HEK293 (cell line): ENCODE results near the gene SPIRE2.

Experiments used
- CTCF ChIA-PET: fragments of 350-600 bp; formaldehyde crosslinking; extraction: SDS; loops from one replicate; lab custom pipeline; 2021; ENCODE audit warnings: antibody characterized with exemption; lab: Yijun Ruan, JAX
- POLR2A ChIA-PET: fragments of 300-600 bp; formaldehyde crosslinking; extraction: SDS; loops from one replicate; lab custom pipeline; 2020; ENCODE audit warnings: antibody characterized with exemption, inconsistent platforms; lab: Yijun Ruan, JAX
- H3K27ac ChIP-seq: fragments of 200-500 bp; sonication (Bioruptor generic); 2 replicates; pipeline ENCODE4 v1.5.1; 2014; ENCODE audit warnings: low read depth, low read length, control low read depth, inconsistent platforms; ENCODE audit errors: extremely low read depth
- H3K36me3 ChIP-seq, 2 experiments: fragments of 200-500 bp in 1 of 2; sonication (Bioruptor generic) in 1 of 2; 1 replicate in 1 of 2; 2 replicates in 1 of 2; pipeline ENCODE4 v1.5.1; 2014 to 2017; ENCODE audit warnings: inconsistent platforms in 2 of 2, low read length in 2 of 2; ENCODE audit not compliant: control insufficient read depth in 2 of 2, insufficient read depth in 1 of 2
- H3K4me1 ChIP-seq: fragments of 200-500 bp; sonication (Bioruptor generic); 2 replicates; pipeline ENCODE4 v1.5.1; 2014; ENCODE audit warnings: mild to moderate bottlenecking, low read length, inconsistent platforms; ENCODE audit not compliant: control insufficient read depth, insufficient read depth
- H3K4me3 ChIP-seq: 2 replicates; pipeline ENCODE4 v1.5.1; 2011; ENCODE audit warnings: low read depth, mild to moderate bottlenecking, control low read depth, low read length, moderate library complexity
- H3K9me3 ChIP-seq: fragments of 200-500 bp; sonication (Bioruptor generic); 2 replicates; pipeline ENCODE4 v1.5.1; 2014; ENCODE audit warnings: low read depth, low read length, inconsistent platforms; ENCODE audit not compliant: control insufficient read depth, insufficient read depth
- GLIS1 ChIP-seq: fragments of 450-650 bp; formaldehyde crosslinking; IDR thresholded peaks from 2 replicates; pipeline ENCODE4 v1.5.1; 2016; ENCODE audit warnings: missing biosample characterization, missing genetic modification characterization
- HIC1 ChIP-seq: fragments of 450-650 bp; formaldehyde crosslinking; IDR thresholded peaks from 2 replicates; pipeline ENCODE4 v1.5.1; 2016; ENCODE audit warnings: missing biosample characterization, missing genetic modification characterization
- HOXA7 ChIP-seq: sonication (generic); formaldehyde crosslinking; IDR thresholded peaks from 2 replicates; pipeline ENCODE4 v1.8.1; 2022; ENCODE audit warnings: missing genetic modification reagents, borderline replicate concordance
- KLF16 ChIP-seq: fragments of 450-650 bp; formaldehyde crosslinking; IDR thresholded peaks from 2 replicates; pipeline ENCODE4 v1.5.1; 2017; ENCODE audit warnings: missing biosample characterization, missing genetic modification characterization
- OSR2 ChIP-seq: fragments of 450-650 bp; formaldehyde crosslinking; IDR thresholded peaks from 2 replicates; pipeline ENCODE4 v1.5.1; 2016; ENCODE audit warnings: missing biosample characterization, missing genetic modification characterization
- SP3 ChIP-seq: fragments of 450-650 bp; formaldehyde crosslinking; IDR thresholded peaks from 2 replicates; pipeline ENCODE4 v1.5.1; 2016; ENCODE audit warnings: missing biosample characterization, missing genetic modification characterization
- ZBTB1 ChIP-seq: fragments of 450-650 bp; formaldehyde crosslinking; IDR thresholded peaks from 2 replicates; pipeline ENCODE4 v1.5.1; 2016; ENCODE audit warnings: missing biosample characterization, missing genetic modification characterization
- ZBTB21 ChIP-seq: fragments of 450-650 bp; formaldehyde crosslinking; IDR thresholded peaks from 2 replicates; pipeline ENCODE4 v1.5.1; 2017; ENCODE audit warnings: missing biosample characterization, missing genetic modification characterization
- ZBTB8A ChIP-seq: fragments of 450-650 bp; formaldehyde crosslinking; IDR thresholded peaks from 2 replicates; pipeline ENCODE4 v1.5.1; 2016; ENCODE audit warnings: missing biosample characterization, missing genetic modification characterization
- ZFHX2 ChIP-seq: fragments of 450-650 bp; formaldehyde crosslinking; conservative IDR thresholded peaks from 2 replicates; pipeline ENCODE4 v1.5.1; 2016; ENCODE audit warnings: missing biosample characterization, missing genetic modification characterization
- ZFP3 ChIP-seq: fragments of 450-650 bp; formaldehyde crosslinking; IDR thresholded peaks from 2 replicates; pipeline ENCODE4 v1.5.1; 2016; ENCODE audit warnings: low read depth, missing biosample characterization, missing genetic modification characterization
- ZFP37 ChIP-seq: fragments of 450-650 bp; formaldehyde crosslinking; IDR thresholded peaks from 2 replicates; pipeline ENCODE4 v1.5.1; 2016; ENCODE audit warnings: missing biosample characterization, missing genetic modification characterization
- ZNF10 ChIP-seq: fragments of 450-650 bp; formaldehyde crosslinking; IDR thresholded peaks from 2 replicates; pipeline ENCODE4 v1.5.1; 2017; ENCODE audit warnings: missing biosample characterization, missing genetic modification characterization
- ZNF112 ChIP-seq: fragments of 450-650 bp; formaldehyde crosslinking; IDR thresholded peaks from 2 replicates; pipeline ENCODE4 v1.5.0; 2017; ENCODE audit warnings: missing biosample characterization, missing genetic modification characterization
- ZNF114 ChIP-seq: fragments of 450-650 bp; formaldehyde crosslinking; IDR thresholded peaks from 2 replicates; pipeline ENCODE4 v1.5.0; 2017; ENCODE audit warnings: missing biosample characterization, missing genetic modification characterization
- ZNF121 ChIP-seq: fragments of 450-650 bp; formaldehyde crosslinking; IDR thresholded peaks from 2 replicates; pipeline ENCODE4 v1.5.1; 2016; ENCODE audit warnings: missing biosample characterization, missing genetic modification characterization
- ZNF214 ChIP-seq: fragments of 450-650 bp; formaldehyde crosslinking; IDR thresholded peaks from 2 replicates; pipeline ENCODE4 v1.5.1; 2017; ENCODE audit warnings: missing biosample characterization, mild to moderate bottlenecking, missing genetic modification characterization, borderline replicate concordance
- ZNF248 ChIP-seq: fragments of 450-650 bp; formaldehyde crosslinking; IDR thresholded peaks from 2 replicates; pipeline ENCODE4 v1.5.1; 2017; ENCODE audit warnings: missing biosample characterization, missing genetic modification characterization
- ZNF292 ChIP-seq: fragments of 450-650 bp; formaldehyde crosslinking; IDR thresholded peaks from 2 replicates; pipeline ENCODE4 v1.5.1; 2016; ENCODE audit warnings: low read depth, missing biosample characterization, missing genetic modification characterization, borderline replicate concordance
- ZNF324 ChIP-seq: fragments of 450-650 bp; formaldehyde crosslinking; IDR thresholded peaks from 2 replicates; pipeline ENCODE4 v1.5.1; 2016; ENCODE audit warnings: missing biosample characterization, missing genetic modification characterization
- ZNF341 ChIP-seq: fragments of 450-650 bp; formaldehyde crosslinking; IDR thresholded peaks from 2 replicates; pipeline ENCODE4; 2016; ENCODE audit warnings: low read depth, missing biosample characterization, missing genetic modification characterization
- ZNF354C ChIP-seq: fragments of 450-650 bp; formaldehyde crosslinking; IDR thresholded peaks from 2 replicates; pipeline ENCODE4 v1.5.1; 2016; ENCODE audit warnings: missing biosample characterization, missing genetic modification characterization, low read depth, borderline replicate concordance
- ZNF362 ChIP-seq: fragments of 450-650 bp; formaldehyde crosslinking; IDR thresholded peaks from 2 replicates; pipeline ENCODE4 v1.5.1; 2016; ENCODE audit warnings: missing biosample characterization, missing genetic modification characterization
- ZNF366 ChIP-seq: fragments of 450-650 bp; formaldehyde crosslinking; conservative IDR thresholded peaks from 2 replicates; pipeline ENCODE4 v1.5.1; 2016; ENCODE audit warnings: missing biosample characterization, missing genetic modification characterization
- ZNF37A ChIP-seq: fragments of 450-650 bp; IDR thresholded peaks from 2 replicates; pipeline ENCODE4 v1.5.1; 2018; ENCODE audit warnings: missing biosample characterization, missing genetic modification characterization
- ZNF416 ChIP-seq: fragments of 450-650 bp; formaldehyde crosslinking; IDR thresholded peaks from 2 replicates; pipeline ENCODE4 v1.5.1; 2016; ENCODE audit warnings: missing biosample characterization, missing genetic modification characterization
- ZNF629 ChIP-seq: fragments of 450-650 bp; formaldehyde crosslinking; IDR thresholded peaks from 2 replicates; pipeline ENCODE4 v1.5.1; 2017; ENCODE audit warnings: missing biosample characterization, missing genetic modification characterization
- ZNF768 ChIP-seq: fragments of 450-650 bp; formaldehyde crosslinking; IDR thresholded peaks from 2 replicates; pipeline ENCODE4 v1.5.1; 2018; ENCODE audit warnings: missing biosample characterization, mild to moderate bottlenecking, missing genetic modification characterization
- ZNF776 ChIP-seq: fragments of 450-650 bp; formaldehyde crosslinking; IDR thresholded peaks from 2 replicates; pipeline ENCODE4 v1.5.0; 2017; ENCODE audit warnings: missing biosample characterization, missing genetic modification characterization, borderline replicate concordance
- ZNF785 ChIP-seq: fragments of 450-650 bp; formaldehyde crosslinking; IDR thresholded peaks from 2 replicates; pipeline ENCODE4 v1.5.1; 2016; ENCODE audit warnings: missing biosample characterization, missing genetic modification characterization
- ZNF830 ChIP-seq: fragments of 450-650 bp; IDR thresholded peaks from 2 replicates; pipeline ENCODE4 v1.5.0; 2018; ENCODE audit warnings: missing biosample characterization, missing genetic modification characterization, low read depth, mild to moderate bottlenecking, moderate library complexity
- ZXDB ChIP-seq: fragments of 450-650 bp; formaldehyde crosslinking; IDR thresholded peaks from 2 replicates; pipeline ENCODE4 v1.5.1; 2016; ENCODE audit warnings: missing biosample characterization, missing genetic modification characterization
- TF ChIP-seq, protein P1 (sequence below): fragments of 450-650 bp; formaldehyde crosslinking; IDR thresholded peaks from 2 replicates; pipeline ENCODE4 v1.5.1; 2016; ENCODE audit warnings: missing biosample characterization, missing genetic modification characterization
- TF ChIP-seq, protein P2 (sequence below): fragments of 450-650 bp; formaldehyde crosslinking; IDR thresholded peaks from 2 replicates; pipeline ENCODE4 v1.5.1; 2017; ENCODE audit warnings: missing biosample characterization, missing genetic modification characterization

Gene SPIRE2

DNA sequence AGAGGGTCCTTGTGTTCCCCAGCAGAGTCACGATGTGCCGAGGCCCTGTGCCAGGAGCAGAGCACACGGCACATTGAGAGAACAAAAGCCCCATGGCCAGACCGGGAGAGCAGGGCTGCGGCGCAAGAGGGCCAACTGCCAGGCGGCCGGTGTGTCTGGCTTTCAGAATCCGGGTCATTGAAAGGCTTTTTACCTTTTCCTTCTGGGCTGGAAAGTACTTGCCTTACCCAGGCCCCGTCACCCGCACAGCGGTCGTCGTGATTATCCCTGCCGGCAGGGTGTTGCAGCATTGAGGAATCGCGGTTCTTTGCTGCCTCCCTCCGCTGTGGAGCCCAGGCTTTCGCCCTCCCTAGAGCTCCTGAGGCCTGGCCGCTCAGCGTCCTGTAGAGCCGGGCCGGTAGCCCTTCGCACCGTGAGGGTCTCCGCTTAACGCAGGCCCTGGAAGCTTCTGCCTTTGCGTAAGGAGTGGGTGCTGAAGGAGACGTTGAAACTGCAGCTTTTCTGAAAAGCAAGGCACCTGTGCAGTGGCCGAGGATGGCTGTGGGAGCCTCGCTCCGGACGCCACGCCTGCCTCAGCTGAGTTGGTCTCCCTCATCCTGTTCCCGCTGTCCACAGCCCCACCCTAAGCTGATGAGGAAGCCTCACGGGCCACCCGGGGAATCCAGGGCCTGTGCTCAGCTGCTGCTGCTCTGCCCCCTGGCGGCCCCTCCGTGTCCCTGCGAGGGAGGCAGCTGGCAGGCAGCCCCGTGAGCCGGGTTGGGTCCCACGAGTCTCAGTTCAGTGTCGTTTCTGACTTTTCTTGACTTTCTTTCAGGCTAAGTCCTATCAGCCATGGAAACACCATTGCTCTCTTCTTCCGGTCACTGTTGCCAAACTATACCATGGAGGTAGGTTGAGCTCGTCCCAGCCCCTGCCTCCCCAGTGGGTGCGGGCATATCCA is 81.8 kb downstream of the SPIRE2 start:
- CTCF ChIA-PET = interaction anchor here (0.6 to 3.1 kb wide), 27 partner anchors 9 to 211 kb away, joined by 3 to 20 read pairs (median 5); partner anchors contain the start of genes DBNDD1, MC1R and TUBB3
- Histone ChIP-seq H3K9me3 (no peaks in the 10 kb centered on the region), H3K4me1 (no peaks in the 10 kb centered on the region), H3K36me3 (peaks cover 8 to 52% of the 10 kb centered on the region in 2 experiments; a peak in 2 of 3 replicates), H3K27ac (no peak overlapping the region), H3K4me3 (no peak overlapping the region)
- POLR2A ChIA-PET = interaction anchor here (0.8 to 2.1 kb wide), 5 partner anchors 10 to 37 kb away, joined by 3 to 15 read pairs (median 5); partner anchors contain the start of genes TCF25 and TUBB3
- TF ChIP-seq, protein P1, sequence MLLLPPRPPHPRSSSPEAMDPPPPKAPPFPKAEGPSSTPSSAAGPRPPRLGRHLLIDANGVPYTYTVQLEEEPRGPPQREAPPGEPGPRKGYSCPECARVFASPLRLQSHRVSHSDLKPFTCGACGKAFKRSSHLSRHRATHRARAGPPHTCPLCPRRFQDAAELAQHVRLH (tag by site-specific recombination) = no peak
- TF ChIP-seq ZFP3 = no peak
- TF ChIP-seq ZBTB21 (tag by site-specific recombination) = no peak
- no peak for TF ChIP-seq ZNF248
- no peak for TF ChIP-seq ZNF354C (tag by site-specific recombination)
- TF ChIP-seq ZBTB8A (tag by site-specific recombination) = no peak
- TF ChIP-seq ZNF112 (tag by site-specific recombination) = no peak
- TF ChIP-seq ZNF341 (tag by site-specific recombination) = no peak
- no peak for TF ChIP-seq ZNF366 (tag by site-specific recombination)
- no peak for TF ChIP-seq ZNF629 (tag by site-specific recombination)
- no peak for TF ChIP-seq ZNF292
- no peak for TF ChIP-seq SP3 (tag by site-specific recombination)
- no peak for TF ChIP-seq ZNF785 (tag by site-specific recombination)
- TF ChIP-seq KLF16 = no peak
- TF ChIP-seq OSR2 (tag by site-specific recombination) = peak; percentile 65
- TF ChIP-seq ZNF324 (tag by site-specific recombination) = no peak
- no peak; the same call in 1 of the 2 replicates for TF ChIP-seq ZXDB
- no peak for TF ChIP-seq ZNF214 (tag by site-specific recombination)
- TF ChIP-seq ZNF10 (tag by site-specific recombination) = 0 out of 2 replicates have a peak, but pooled peaks have one; percentile 59
- TF ChIP-seq ZBTB1 (tag by site-specific recombination) = no peak
- TF ChIP-seq ZNF416 (tag by site-specific recombination) = no peak
- no peak for TF ChIP-seq HIC1 (tag by site-specific recombination)
- no peak for TF ChIP-seq ZFHX2
- TF ChIP-seq HOXA7 (CRISPR knock-in tag) = no peak
- TF ChIP-seq ZNF121 (tag by site-specific recombination) = no peak
- no peak for TF ChIP-seq ZNF776 (tag by site-specific recombination)
- TF ChIP-seq ZFP37 (tag by site-specific recombination) = no peak
- TF ChIP-seq, protein P2, sequence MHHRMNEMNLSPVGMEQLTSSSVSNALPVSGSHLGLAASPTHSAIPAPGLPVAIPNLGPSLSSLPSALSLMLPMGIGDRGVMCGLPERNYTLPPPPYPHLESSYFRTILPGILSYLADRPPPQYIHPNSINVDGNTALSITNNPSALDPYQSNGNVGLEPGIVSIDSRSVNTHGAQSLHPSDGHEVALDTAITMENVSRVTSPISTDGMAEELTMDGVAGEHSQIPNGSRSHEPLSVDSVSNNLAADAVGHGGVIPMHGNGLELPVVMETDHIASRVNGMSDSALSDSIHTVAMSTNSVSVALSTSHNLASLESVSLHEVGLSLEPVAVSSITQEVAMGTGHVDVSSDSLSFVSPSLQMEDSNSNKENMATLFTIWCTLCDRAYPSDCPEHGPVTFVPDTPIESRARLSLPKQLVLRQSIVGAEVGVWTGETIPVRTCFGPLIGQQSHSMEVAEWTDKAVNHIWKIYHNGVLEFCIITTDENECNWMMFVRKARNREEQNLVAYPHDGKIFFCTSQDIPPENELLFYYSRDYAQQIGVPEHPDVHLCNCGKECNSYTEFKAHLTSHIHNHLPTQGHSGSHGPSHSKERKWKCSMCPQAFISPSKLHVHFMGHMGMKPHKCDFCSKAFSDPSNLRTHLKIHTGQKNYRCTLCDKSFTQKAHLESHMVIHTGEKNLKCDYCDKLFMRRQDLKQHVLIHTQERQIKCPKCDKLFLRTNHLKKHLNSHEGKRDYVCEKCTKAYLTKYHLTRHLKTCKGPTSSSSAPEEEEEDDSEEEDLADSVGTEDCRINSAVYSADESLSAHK (tag by site-specific recombination) = no peak; the same call in 1 of the 2 replicates
- no peak for TF ChIP-seq ZNF114 (tag by site-specific recombination)
- no peak for TF ChIP-seq ZNF37A (tag by site-specific recombination)
- TF ChIP-seq ZNF830 (tag by site-specific recombination) = no peak
- TF ChIP-seq ZNF362 (tag by site-specific recombination) = no peak
- peak; percentile 59; the same call in 1 of the 2 replicates for TF ChIP-seq GLIS1 (tag by site-specific recombination)
- TF ChIP-seq ZNF768 (tag by site-specific recombination) = no peak
